ENCODE measurements around the gene TRAP1. TPM values are rescaled to one million over a fixed set of nuclear protein-coding genes. Genes with fewer than 3 reads are reported as not detected.

TRAP1 gene
- polyA plus RNA-seq, 1 donor from 2014 or later, result 73.0 TPM

DNA sequence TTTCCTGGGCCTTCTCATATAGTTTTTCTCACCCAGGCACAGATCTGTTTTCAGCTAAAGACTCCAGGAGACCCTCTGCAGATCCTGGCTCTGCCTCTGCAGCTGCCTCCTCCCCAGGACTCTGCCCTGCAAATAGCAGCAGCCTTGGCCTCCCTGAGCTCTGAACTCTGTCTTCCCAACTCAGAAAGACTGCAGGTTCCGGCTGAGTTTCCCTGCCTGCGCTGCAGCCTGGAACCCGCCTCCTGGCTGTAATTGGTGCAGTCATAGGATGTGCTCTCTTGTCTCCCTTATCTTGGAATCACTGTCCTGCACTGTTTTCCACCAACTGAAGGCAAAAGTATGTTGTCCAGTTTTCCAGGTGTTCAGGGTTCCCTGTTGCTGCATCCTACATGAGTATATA lies 77.1 kb downstream of the TRAP1 start:
- H3K79me2 ChIP-seq (replicated peaks; ENCODE audit: insufficient read depth, low read length), result no peaks in the 10 kb centered on the region
- H3K9me3 ChIP-seq (ENCODE audit: low read length), result no peaks in the 10 kb centered on the region
- TF ChIP-seq POLR2AphosphoS5 (IDR thresholded peaks at IDR 0.05), result no peak
- TF ChIP-seq MXI1 (conservative IDR thresholded peaks at IDR 0.05; ENCODE audit: poor library complexity, severe bottlenecking), result no peak
- TF ChIP-seq TAF1 (IDR thresholded peaks at IDR 0.05; ENCODE audit: low read depth), result no peak
- TF ChIP-seq EZH2 (IDR thresholded peaks at IDR 0.05; ENCODE audit: borderline replicate concordance, insufficient read depth, low read length, poor library complexity, severe bottlenecking), result no peak
- TF ChIP-seq SMC3 (conservative IDR thresholded peaks at IDR 0.05; ENCODE audit: poor library complexity), result no peak
- TF ChIP-seq, protein P1, sequence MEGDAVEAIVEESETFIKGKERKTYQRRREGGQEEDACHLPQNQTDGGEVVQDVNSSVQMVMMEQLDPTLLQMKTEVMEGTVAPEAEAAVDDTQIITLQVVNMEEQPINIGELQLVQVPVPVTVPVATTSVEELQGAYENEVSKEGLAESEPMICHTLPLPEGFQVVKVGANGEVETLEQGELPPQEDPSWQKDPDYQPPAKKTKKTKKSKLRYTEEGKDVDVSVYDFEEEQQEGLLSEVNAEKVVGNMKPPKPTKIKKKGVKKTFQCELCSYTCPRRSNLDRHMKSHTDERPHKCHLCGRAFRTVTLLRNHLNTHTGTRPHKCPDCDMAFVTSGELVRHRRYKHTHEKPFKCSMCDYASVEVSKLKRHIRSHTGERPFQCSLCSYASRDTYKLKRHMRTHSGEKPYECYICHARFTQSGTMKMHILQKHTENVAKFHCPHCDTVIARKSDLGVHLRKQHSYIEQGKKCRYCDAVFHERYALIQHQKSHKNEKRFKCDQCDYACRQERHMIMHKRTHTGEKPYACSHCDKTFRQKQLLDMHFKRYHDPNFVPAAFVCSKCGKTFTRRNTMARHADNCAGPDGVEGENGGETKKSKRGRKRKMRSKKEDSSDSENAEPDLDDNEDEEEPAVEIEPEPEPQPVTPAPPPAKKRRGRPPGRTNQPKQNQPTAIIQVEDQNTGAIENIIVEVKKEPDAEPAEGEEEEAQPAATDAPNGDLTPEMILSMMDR (IDR thresholded peaks at IDR 0.05; ENCODE audit: poor library complexity, severe bottlenecking), result no peak
- TF ChIP-seq, protein P2, sequence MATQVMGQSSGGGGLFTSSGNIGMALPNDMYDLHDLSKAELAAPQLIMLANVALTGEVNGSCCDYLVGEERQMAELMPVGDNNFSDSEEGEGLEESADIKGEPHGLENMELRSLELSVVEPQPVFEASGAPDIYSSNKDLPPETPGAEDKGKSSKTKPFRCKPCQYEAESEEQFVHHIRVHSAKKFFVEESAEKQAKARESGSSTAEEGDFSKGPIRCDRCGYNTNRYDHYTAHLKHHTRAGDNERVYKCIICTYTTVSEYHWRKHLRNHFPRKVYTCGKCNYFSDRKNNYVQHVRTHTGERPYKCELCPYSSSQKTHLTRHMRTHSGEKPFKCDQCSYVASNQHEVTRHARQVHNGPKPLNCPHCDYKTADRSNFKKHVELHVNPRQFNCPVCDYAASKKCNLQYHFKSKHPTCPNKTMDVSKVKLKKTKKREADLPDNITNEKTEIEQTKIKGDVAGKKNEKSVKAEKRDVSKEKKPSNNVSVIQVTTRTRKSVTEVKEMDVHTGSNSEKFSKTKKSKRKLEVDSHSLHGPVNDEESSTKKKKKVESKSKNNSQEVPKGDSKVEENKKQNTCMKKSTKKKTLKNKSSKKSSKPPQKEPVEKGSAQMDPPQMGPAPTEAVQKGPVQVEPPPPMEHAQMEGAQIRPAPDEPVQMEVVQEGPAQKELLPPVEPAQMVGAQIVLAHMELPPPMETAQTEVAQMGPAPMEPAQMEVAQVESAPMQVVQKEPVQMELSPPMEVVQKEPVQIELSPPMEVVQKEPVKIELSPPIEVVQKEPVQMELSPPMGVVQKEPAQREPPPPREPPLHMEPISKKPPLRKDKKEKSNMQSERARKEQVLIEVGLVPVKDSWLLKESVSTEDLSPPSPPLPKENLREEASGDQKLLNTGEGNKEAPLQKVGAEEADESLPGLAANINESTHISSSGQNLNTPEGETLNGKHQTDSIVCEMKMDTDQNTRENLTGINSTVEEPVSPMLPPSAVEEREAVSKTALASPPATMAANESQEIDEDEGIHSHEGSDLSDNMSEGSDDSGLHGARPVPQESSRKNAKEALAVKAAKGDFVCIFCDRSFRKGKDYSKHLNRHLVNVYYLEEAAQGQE (IDR thresholded peaks at IDR 0.05; ENCODE audit: borderline replicate concordance), result no peak
- TF ChIP-seq EP300 (conservative IDR thresholded peaks at IDR 0.05; ENCODE audit: poor library complexity, severe bottlenecking), result no peak
- TF ChIP-seq RAD21 (conservative IDR thresholded peaks at IDR 0.05), result no peak
- H3K9ac ChIP-seq (ENCODE audit: low read length), result no peak overlapping the region
- H3K27ac ChIP-seq (ENCODE audit: low read length), result no peak overlapping the region
- H3K9me2 ChIP-seq (ENCODE audit: insufficient read depth, low read length), result no peaks in the 10 kb centered on the region
- H3K36me3 ChIP-seq (ENCODE audit: insufficient read depth, low read length), result no peaks in the 10 kb centered on the region
- H3F3A ChIP-seq (ENCODE audit: insufficient read depth, low read length, poor library complexity, severe bottlenecking), result no peaks in the 10 kb centered on the region
- no peak overlapping the region for H2AFZ ChIP-seq (ENCODE audit: low read depth, low read length)
- no peak overlapping the region for H3K4me3 ChIP-seq (ENCODE audit: low read length)
- H4K20me1 ChIP-seq (ENCODE audit: insufficient read depth), result no peaks in the 10 kb centered on the region
- no peak overlapping the region for H3K4me2 ChIP-seq (ENCODE audit: low read length)
- H3K27me3 ChIP-seq (ENCODE audit: insufficient read depth, low read depth, low read length), result no peaks in the 10 kb centered on the region

DNA sequence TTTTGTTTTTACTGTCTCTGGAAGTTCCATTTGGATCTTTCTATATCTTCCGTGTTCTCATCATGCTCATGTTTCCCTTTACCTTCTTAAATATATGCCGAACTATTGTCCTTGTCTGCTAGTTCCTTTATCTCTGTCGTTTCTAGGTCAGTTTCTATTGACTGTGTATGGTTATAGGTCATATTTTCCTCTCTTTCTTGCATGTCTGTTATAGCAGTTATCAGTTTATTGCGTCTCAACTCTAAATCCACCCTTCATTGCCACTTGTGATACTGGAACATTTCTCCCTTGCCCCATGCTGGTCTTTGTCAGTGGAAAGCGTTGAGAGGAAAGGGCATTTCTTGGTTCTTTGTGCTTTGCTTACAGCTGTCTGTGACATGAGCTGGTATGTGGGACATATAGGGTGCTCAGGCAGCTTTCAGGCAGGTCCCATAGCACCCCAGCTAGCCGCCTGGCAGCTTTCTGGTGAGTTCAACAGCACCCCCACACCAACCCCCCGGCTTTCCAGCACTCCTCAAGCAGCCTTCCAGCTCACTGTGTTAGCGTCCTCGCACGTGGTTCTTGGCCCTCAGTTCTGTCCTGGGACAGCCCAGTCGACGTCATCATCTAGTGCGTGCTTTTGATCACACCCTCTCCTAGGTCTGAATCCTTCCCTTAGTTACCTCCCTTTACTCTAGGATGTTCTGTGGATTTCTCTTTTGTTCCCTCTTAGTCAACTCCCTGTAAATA lies 78.2 kb downstream of the TRAP1 start:
- no peak overlapping the region for H3K4me3 ChIP-seq (ENCODE audit: low read length)
- H3F3A ChIP-seq (ENCODE audit: insufficient read depth, low read length, poor library complexity, severe bottlenecking), result no peaks in the 10 kb centered on the region
- no peak overlapping the region for H2AFZ ChIP-seq (ENCODE audit: low read depth, low read length)
- no peaks in the 10 kb centered on the region for H3K79me2 ChIP-seq (replicated peaks; ENCODE audit: insufficient read depth, low read length)
- H3K4me2 ChIP-seq (ENCODE audit: low read length), result no peak overlapping the region
- TF ChIP-seq TAF1 (IDR thresholded peaks at IDR 0.05; ENCODE audit: low read depth) (no peak), MXI1 (conservative IDR thresholded peaks at IDR 0.05; ENCODE audit: poor library complexity, severe bottlenecking) (no peak), RAD21 (conservative IDR thresholded peaks at IDR 0.05) (no peak), EZH2 (IDR thresholded peaks at IDR 0.05; ENCODE audit: borderline replicate concordance, insufficient read depth, low read length, poor library complexity, severe bottlenecking) (no peak), EP300 (conservative IDR thresholded peaks at IDR 0.05; ENCODE audit: poor library complexity, severe bottlenecking) (no peak), SMC3 (conservative IDR thresholded peaks at IDR 0.05; ENCODE audit: poor library complexity) (no peak), POLR2AphosphoS5 (IDR thresholded peaks at IDR 0.05) (no peak)
- TF ChIP-seq, protein P2 (IDR thresholded peaks at IDR 0.05; ENCODE audit: borderline replicate concordance), result no peak
- TF ChIP-seq, protein P1 (IDR thresholded peaks at IDR 0.05; ENCODE audit: poor library complexity, severe bottlenecking), result no peak
- H3K27ac ChIP-seq (ENCODE audit: low read length), result no peak overlapping the region
- H3K36me3 ChIP-seq (ENCODE audit: insufficient read depth, low read length), result no peaks in the 10 kb centered on the region
- no peaks in the 10 kb centered on the region for H3K27me3 ChIP-seq (ENCODE audit: insufficient read depth, low read depth, low read length)
- H3K9ac ChIP-seq (ENCODE audit: low read length), result no peak overlapping the region
- H3K9me2 ChIP-seq (ENCODE audit: insufficient read depth, low read length), result no peaks in the 10 kb centered on the region
- no peaks in the 10 kb centered on the region for H4K20me1 ChIP-seq (ENCODE audit: insufficient read depth)
- no peaks in the 10 kb centered on the region for H3K9me3 ChIP-seq (ENCODE audit: low read length)
